ENCODE measurements around the gene PRDX5.

PRDX5 gene

GRCh38 chr11:64316672-64317324, 1.1 kb upstream of the PRDX5 start:
- H3K9me3 ChIP-seq (ENCODE audit: low read length), result no peaks in the 10 kb centered on the region
- H3K4me1 ChIP-seq (ENCODE audit: insufficient read depth, low read length, severe bottlenecking), result peaks cover 18% of the 10 kb centered on the region
- H3K27me3 ChIP-seq (ENCODE audit: insufficient read depth, low read length), result no peaks in the 10 kb centered on the region
- no peaks in the 10 kb centered on the region for H4K20me1 ChIP-seq (ENCODE audit: insufficient read depth, low read length)
- H2AFZ ChIP-seq (ENCODE audit: low read length), result no peak overlapping the region
- peak overlapping the region; percentile 89 for H3K4me3 ChIP-seq (ENCODE audit: low read depth, low read length, poor library complexity, severe bottlenecking)
- H3K79me2 ChIP-seq (ENCODE audit: insufficient read depth, low read length), result no peaks in the 10 kb centered on the region
- TF ChIP-seq EZH2 (IDR thresholded peaks at IDR 0.05; ENCODE audit: borderline replicate concordance, low read length) (no peak), CTCF (IDR thresholded peaks at IDR 0.05; ENCODE audit: low read length) (peak; percentile 28; the same call in 1 of the 2 replicates)
- peak overlapping the region; percentile 94 for H3K27ac ChIP-seq (ENCODE audit: low read depth, low read length, poor library complexity, severe bottlenecking)
- H3F3A ChIP-seq (ENCODE audit: insufficient read depth, low read length), result no peaks in the 10 kb centered on the region
- peaks cover 47% of the 10 kb centered on the region; the same call in 1 of the 2 replicates for H3K36me3 ChIP-seq (ENCODE audit: insufficient read depth, low read length)
- peak overlapping the region; percentile 91 for H3K9ac ChIP-seq (ENCODE audit: low read length)
- no peaks in the 10 kb centered on the region for H3K9me2 ChIP-seq (ENCODE audit: low read depth, low read length)
- peak overlapping the region; percentile 73 for H3K4me2 ChIP-seq (ENCODE audit: low read length)

DNA sequence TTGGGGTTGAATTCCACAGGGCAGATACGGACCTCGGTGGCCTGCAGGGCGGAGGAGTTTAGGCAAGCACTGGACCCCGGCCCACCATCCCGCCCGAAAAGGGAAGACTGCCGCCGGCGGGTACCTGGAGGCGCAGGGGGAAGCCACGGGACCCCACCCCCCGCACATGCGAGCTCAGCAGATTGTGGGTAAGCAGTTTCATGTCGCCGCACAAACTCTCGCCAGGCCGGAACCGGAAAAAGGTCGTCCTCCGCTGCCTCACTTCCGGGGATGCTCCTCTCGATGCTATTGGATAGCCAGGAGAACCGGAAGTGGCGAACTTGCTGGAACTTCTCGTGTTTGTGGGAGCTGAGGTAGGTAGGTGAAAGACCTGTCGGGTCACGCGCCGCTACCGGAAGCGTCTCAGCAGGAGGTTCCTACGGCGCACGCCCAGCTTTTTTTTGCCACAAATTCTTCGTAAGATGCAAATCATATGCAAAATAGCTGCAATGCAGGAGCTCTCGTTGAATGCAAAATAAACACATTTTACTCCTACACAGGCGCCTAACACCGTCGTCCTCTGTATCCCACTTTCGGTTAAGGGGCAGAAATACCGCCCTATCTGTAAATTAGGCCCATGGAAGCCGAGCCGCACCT, 478 bp upstream of the PRDX5 start, which contains the start of gene TRMT112:
TRMT112 (minus strand) TSS at position 235 of the 636 bp plus-strand sequence; CDS start at position 202, 33 bp downstream.
- Histone ChIP-seq H3K36me3 (ENCODE audit: insufficient read depth, low read length) (peaks cover 44% of the 10 kb centered on the region; the same call in 1 of the 2 replicates), H3K27me3 (ENCODE audit: insufficient read depth, low read length) (no peaks in the 10 kb centered on the region), H3K9me2 (ENCODE audit: low read depth, low read length) (no peaks in the 10 kb centered on the region), H3K9me3 (ENCODE audit: low read length) (no peaks in the 10 kb centered on the region), H3K4me1 (ENCODE audit: insufficient read depth, low read length, severe bottlenecking) (peaks cover 18% of the 10 kb centered on the region), H4K20me1 (ENCODE audit: insufficient read depth, low read length) (no peaks in the 10 kb centered on the region), H3K9ac (ENCODE audit: low read length) (peak within 1 kb of the TSS; percentile 91), H3K4me2 (ENCODE audit: low read length) (peak within 1 kb of the TSS; percentile 73), H3F3A (ENCODE audit: insufficient read depth, low read length) (no peaks in the 10 kb centered on the region), H3K79me2 (ENCODE audit: insufficient read depth, low read length) (no peaks in the 10 kb centered on the region), H3K4me3 (ENCODE audit: low read depth, low read length, poor library complexity, severe bottlenecking) (peak within 1 kb of the TSS; percentile 89), H2AFZ (ENCODE audit: low read length) (no peak within 1 kb of the TSS), H3K27ac (ENCODE audit: low read depth, low read length, poor library complexity, severe bottlenecking) (peak within 1 kb of the TSS; percentile 94)
- no peak for TF ChIP-seq EZH2 (IDR thresholded peaks at IDR 0.05; ENCODE audit: borderline replicate concordance, low read length)
- TF ChIP-seq CTCF (IDR thresholded peaks at IDR 0.05; ENCODE audit: low read length), result no peak

DNA sequence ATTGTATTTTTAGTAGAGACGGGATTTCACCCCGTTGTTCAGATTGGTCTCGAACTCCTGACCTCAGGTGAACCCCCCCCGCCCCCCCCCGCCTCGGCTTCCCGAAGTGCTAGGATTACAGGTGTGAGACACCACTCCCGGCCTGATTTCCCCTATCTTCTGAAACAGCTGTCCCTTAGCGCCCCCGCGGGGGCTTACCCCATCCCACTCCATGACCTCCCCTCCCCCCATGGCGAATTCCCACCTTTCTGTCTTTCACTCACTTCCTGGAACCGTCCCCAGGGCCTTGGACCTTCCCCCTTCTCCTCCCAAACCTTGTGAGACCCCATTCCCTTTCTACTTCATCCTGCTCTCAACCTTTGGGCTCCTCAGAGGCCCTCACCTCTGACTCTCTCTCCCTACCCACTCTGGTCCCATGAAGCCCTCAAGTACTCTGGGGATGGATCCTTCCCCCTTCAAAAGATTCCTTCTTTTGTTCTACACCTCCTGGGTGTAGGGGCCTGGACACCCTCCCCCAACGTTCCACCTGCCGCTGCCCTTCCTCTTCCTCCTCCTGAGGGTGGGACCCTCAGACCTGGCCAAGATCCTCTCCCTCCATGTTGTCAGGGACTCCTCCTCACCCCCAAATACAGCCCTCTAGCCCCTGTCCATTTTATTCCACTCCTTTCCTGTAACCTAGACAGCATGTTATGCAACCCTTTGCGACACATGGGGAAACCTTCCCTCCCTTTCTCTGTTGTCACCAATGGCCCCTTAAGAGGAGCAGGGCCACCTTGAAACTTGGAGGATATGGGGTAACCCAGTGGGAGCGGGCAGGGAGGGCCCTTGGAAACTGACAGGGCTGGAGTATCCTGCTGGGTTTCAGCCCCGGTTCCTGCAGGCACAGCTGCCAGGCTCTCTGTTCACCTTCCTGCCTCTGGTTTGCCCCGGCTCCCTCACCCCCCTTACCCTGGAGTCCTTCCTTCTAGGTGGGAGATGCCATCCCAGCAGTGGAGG, 1.1 kb downstream of the PRDX5 start:
- H3K9me3 ChIP-seq (ENCODE audit: low read length), result no peaks in the 10 kb centered on the region
- H3K27ac ChIP-seq (ENCODE audit: low read depth, low read length, poor library complexity, severe bottlenecking), result peak overlapping the region; percentile 94
- peaks cover 18% of the 10 kb centered on the region for H3K4me1 ChIP-seq (ENCODE audit: insufficient read depth, low read length, severe bottlenecking)
- H3K4me3 ChIP-seq (ENCODE audit: low read depth, low read length, poor library complexity, severe bottlenecking), result peak overlapping the region; percentile 89
- H3K36me3 ChIP-seq (ENCODE audit: insufficient read depth, low read length), result peaks cover 34% of the 10 kb centered on the region; the same call in 1 of the 2 replicates
- TF ChIP-seq CTCF (IDR thresholded peaks at IDR 0.05; ENCODE audit: low read length) (no peak), EZH2 (IDR thresholded peaks at IDR 0.05; ENCODE audit: borderline replicate concordance, low read length) (no peak)
- no peaks in the 10 kb centered on the region for H3K79me2 ChIP-seq (ENCODE audit: insufficient read depth, low read length)
- no peak overlapping the region for H2AFZ ChIP-seq (ENCODE audit: low read length)
- no peaks in the 10 kb centered on the region for H3F3A ChIP-seq (ENCODE audit: insufficient read depth, low read length)
- H3K9ac ChIP-seq (ENCODE audit: low read length), result peak overlapping the region; percentile 91
- no peaks in the 10 kb centered on the region for H3K27me3 ChIP-seq (ENCODE audit: insufficient read depth, low read length)
- peak overlapping the region; percentile 73 for H3K4me2 ChIP-seq (ENCODE audit: low read length)
- H4K20me1 ChIP-seq (ENCODE audit: insufficient read depth, low read length), result no peaks in the 10 kb centered on the region
- no peaks in the 10 kb centered on the region for H3K9me2 ChIP-seq (ENCODE audit: low read depth, low read length)

All from OCI-LY1 (cell line).